Activated B cell treated with CpG ODN at 0.5 μM for 24 hours (primary cell): ENCODE data around the gene ADGRA3. TPM values are rescaled to one million over a fixed set of nuclear protein-coding genes. Genes with fewer than 3 reads are reported as not detected.

Experiments used
- ATAC-seq: fragments of 200-7000 bp; cut with Tn5 transposase; one replicate; pipeline ENCODE4 v1.10.0; 2021; ENCODE audit warnings: low read depth, mild to moderate bottlenecking, moderate library complexity
- CTCF ChIA-PET: fragments of 350-600 bp; sonication (Branson Sonifier 250); formaldehyde crosslinking; loops from one replicate; lab custom pipeline; 2021; ENCODE audit warnings: antibody characterized with exemption; lab: Charles Lee
- POLR2A ChIA-PET: fragments of 350-600 bp; sonication (Branson Sonifier 250); formaldehyde crosslinking; loops from one replicate; lab custom pipeline; 2021; ENCODE audit warnings: antibody characterized with exemption; lab: Charles Lee
- DNase-seq: peaks from one replicate; pipeline ENCODE4 v3.0.0; 2022
- H3K27ac Mint-ChIP-seq: one replicate; pipeline ENCODE4 v1.8.0; 2020; ENCODE audit warnings: mixed read lengths
- H3K27me3 Mint-ChIP-seq: one replicate; pipeline ENCODE4 v1.8.0; 2021; ENCODE audit warnings: mixed read lengths
- H3K36me3 Mint-ChIP-seq: one replicate; pipeline ENCODE4 v1.8.0; 2021; ENCODE audit warnings: low read depth, mixed read lengths
- H3K4me1 Mint-ChIP-seq: one replicate; pipeline ENCODE4 v1.8.0; 2021; ENCODE audit warnings: mixed read lengths
- H3K4me3 Mint-ChIP-seq: one replicate; pipeline ENCODE4 v1.8.0; 2020; ENCODE audit warnings: mild to moderate bottlenecking, mixed read lengths
- H3K9me3 Mint-ChIP-seq: one replicate; pipeline ENCODE4 v1.8.0; 2020; ENCODE audit warnings: mixed read lengths
- CTCF ChIP-seq: fragments of 200-600 bp; IDR thresholded peaks from one replicate; pipeline ENCODE4 v1.8.0; 2022; ENCODE audit warnings: antibody characterized with exemption, mild to moderate bottlenecking
- intact Hi-C: fragments of 100-400 bp; cut with micrococcal nuclease; formaldehyde crosslinking; loops from one replicate; pipeline ENCODE4 v1.15.1; 2024
- total RNA-seq: library from RNA; stranded (reverse); gene quantifications from 2 replicates; pipeline ENCODE4 v1.2.3, GENCODE V29; 2022

The ADGRA3 gene
- total RNA-seq, 1 donor from 2014 or later = not detected

GRCh38 chr4:22356987-22357596 lies 158.8 kb downstream of the ADGRA3 start:
- no peaks in the 10 kb centered on the region for H3K4me1 Mint-ChIP-seq
- H3K9me3 Mint-ChIP-seq = peaks cover 10% of the 10 kb centered on the region
- intact Hi-C loops = no loop called here
- no peak overlapping the region for H3K27ac Mint-ChIP-seq
- H3K36me3 Mint-ChIP-seq = no peaks in the 10 kb centered on the region
- no peak for TF ChIP-seq CTCF
- no peak overlapping the region for H3K4me3 Mint-ChIP-seq
- CTCF ChIA-PET = no interaction called here
- no peaks in the 10 kb centered on the region for H3K27me3 Mint-ChIP-seq
- no peak for DNase-seq
- no peak for ATAC-seq
- POLR2A ChIA-PET = no interaction called here

DNA sequence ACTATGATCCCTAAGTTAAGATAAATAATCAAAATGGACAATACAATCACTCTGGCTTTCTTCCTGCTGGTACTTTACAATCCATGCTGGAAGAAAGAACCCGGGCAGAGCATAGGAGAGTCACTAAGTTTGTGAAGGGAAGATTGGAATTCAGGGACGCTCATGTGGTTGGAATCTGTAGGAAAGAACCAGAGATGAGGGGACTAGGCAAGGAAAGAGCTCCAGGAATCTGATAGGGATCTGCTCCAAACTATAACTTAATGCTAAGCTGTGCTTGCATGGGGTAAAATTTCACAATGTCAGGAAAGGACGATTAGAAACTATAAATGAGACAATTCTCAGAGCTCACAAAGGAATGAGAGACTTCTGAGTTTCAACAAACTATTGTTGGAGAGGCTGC lies 167.5 kb downstream of the ADGRA3 start:
- ChIA-PET POLR2A (no interaction called here), CTCF (no interaction called here)
- Mint-ChIP-seq H3K36me3 (no peaks in the 10 kb centered on the region), H3K27ac (no peak overlapping the region), H3K4me1 (no peaks in the 10 kb centered on the region), H3K9me3 (peaks cover 1% of the 10 kb centered on the region), H3K4me3 (no peak overlapping the region), H3K27me3 (no peaks in the 10 kb centered on the region)
- no peak for TF ChIP-seq CTCF
- DNase-seq (no peak), ATAC-seq (no peak)
- intact Hi-C loops = no loop called here

GRCh38 chr4:22345678-22346077 lies 170.2 kb downstream of the ADGRA3 start:
- POLR2A ChIA-PET = no interaction called here
- no peak for ATAC-seq
- intact Hi-C loops = no loop called here

DNA sequence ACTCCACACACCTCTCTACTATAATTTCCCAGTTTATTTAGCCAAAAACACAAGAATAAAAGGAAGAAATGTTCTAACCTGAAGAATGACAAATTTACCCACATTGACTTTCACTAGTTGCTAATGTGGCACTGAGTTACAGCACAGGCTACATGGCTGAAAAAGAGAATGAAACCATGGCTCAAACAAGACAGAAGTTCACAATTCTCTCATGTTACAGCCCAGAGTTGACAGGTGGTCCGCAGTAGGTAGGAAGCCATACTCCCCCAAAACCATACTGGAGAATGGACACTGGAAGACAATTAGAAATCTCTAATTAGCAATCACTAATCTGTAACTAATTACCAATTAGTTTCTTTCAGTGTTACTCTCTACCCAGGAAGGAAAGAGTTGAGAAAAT lies 170.8 kb downstream of the ADGRA3 start:
- no peaks in the 10 kb centered on the region for H3K27me3 Mint-ChIP-seq
- H3K27ac Mint-ChIP-seq = no peak overlapping the region
- CTCF ChIA-PET = no interaction called here
- H3K4me3 Mint-ChIP-seq = no peak overlapping the region
- ATAC-seq (no peak), DNase-seq (no peak)
- peaks cover 2% of the 10 kb centered on the region for H3K9me3 Mint-ChIP-seq
- H3K4me1 Mint-ChIP-seq = no peaks in the 10 kb centered on the region
- POLR2A ChIA-PET = no interaction called here
- intact Hi-C loops = no loop called here
- H3K36me3 Mint-ChIP-seq = no peaks in the 10 kb centered on the region
- TF ChIP-seq CTCF = no peak

More at GRCh38 chr4:22345678-22346077, 170.2 kb downstream of the ADGRA3 start:
- Mint-ChIP-seq H3K4me3 (no peak overlapping the region), H3K27me3 (no peaks in the 10 kb centered on the region), H3K9me3 (peaks cover 2% of the 10 kb centered on the region), H3K36me3 (no peaks in the 10 kb centered on the region), H3K4me1 (no peaks in the 10 kb centered on the region), H3K27ac (no peak overlapping the region)
- CTCF ChIA-PET = no interaction called here
- no peak for DNase-seq
- no peak for TF ChIP-seq CTCF

DNA sequence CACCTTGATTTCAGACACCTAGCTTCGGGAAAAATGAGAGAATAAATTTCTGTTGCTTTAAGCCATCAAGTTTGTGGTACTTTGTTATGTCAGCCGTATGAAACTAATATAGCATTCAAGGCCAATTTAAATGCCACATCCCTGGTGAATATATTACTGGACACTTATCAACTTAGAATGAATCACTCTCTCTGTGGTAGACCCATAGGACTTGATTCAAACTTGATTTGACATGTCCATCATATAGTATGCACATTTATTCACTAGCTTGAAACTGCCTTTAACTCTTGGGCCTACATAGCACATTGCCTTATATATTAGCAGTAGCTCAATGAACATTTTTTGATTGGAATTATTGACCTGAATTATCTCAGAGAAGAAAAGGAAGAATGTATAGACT lies 172.3 kb downstream of the ADGRA3 start:
- ChIA-PET POLR2A (no interaction called here), CTCF (no interaction called here)
- Mint-ChIP-seq H3K4me3 (no peak overlapping the region), H3K4me1 (no peaks in the 10 kb centered on the region), H3K27ac (no peak overlapping the region), H3K27me3 (no peaks in the 10 kb centered on the region), H3K36me3 (no peaks in the 10 kb centered on the region), H3K9me3 (peaks cover 2% of the 10 kb centered on the region)
- TF ChIP-seq CTCF = no peak
- intact Hi-C loops = no loop called here
- no peak for DNase-seq
- no peak for ATAC-seq
